Measurements from ENCODE around the gene JHY. TPM values are rescaled to one million over a fixed set of nuclear protein-coding genes. Genes with fewer than 3 reads are reported as not detected.

Gene JHY
- total RNA-seq: 10 to 100 TPM; 10.8 to 22.5 (median 12.8) TPM

- no peak for TF ChIP-seq CTCF (IDR thresholded peaks at IDR 0.05; ENCODE audit: low read depth)
Measured at GRCh38 chr11:122882189-122882856, at the start of gene JHY. JHY (plus strand) TSS chr11:122882759; CDS start chr11:122885850, 3,091 bp downstream.

- no peak for TF ChIP-seq CTCF (IDR thresholded peaks at IDR 0.05; ENCODE audit: low read depth)
Measured at GRCh38 chr11:122833846-122834464, 48.6 kb upstream of the JHY start.

- TF ChIP-seq CTCF (IDR thresholded peaks at IDR 0.05; ENCODE audit: low read depth): no peak
Measured at GRCh38 chr11:122836916-122837315, 45.6 kb upstream of the JHY start.

GRCh38 chr11:122837528-122838346 lies 44.8 kb upstream of the JHY start:
- TF ChIP-seq CTCF (IDR thresholded peaks at IDR 0.05; ENCODE audit: low read depth): no peak

GRCh38 chr11:122843281-122844141 lies 39.0 kb upstream of the JHY start:
- TF ChIP-seq CTCF (IDR thresholded peaks at IDR 0.05; ENCODE audit: low read depth): no peak

GRCh38 chr11:122847466-122847865 lies 35.1 kb upstream of the JHY start:
- TF ChIP-seq CTCF (IDR thresholded peaks at IDR 0.05; ENCODE audit: low read depth): no peak

Data from subcutaneous adipose tissue (tissue), 4 donors.